GM19035 (cell line): ENCODE data around the gene EARS2.
"Not testable (repeated sequence)": the region's sequence is repeated elsewhere in the genome, so short reads cannot be mapped to it uniquely, and the experiment has no call there.

ENCODE experiments used
- ATAC-seq: cut with Tn5 transposase; IDR thresholded peaks from one replicate; pipeline ENCODE4 v1.9.1; 2021; ENCODE audit not compliant: unreplicated experiment

The EARS2 gene

GRCh38 chr16:23570992-23571632, 14.0 kb upstream of the EARS2 start:
- ATAC-seq = no peak

- no peak for ATAC-seq
Observed at GRCh38 chr16:23567602-23568001, 10.5 kb upstream of the EARS2 start.

GRCh38 chr16:23566724-23567123, 9.6 kb upstream of the EARS2 start:
- no peak for ATAC-seq

- no peak for ATAC-seq
Observed at GRCh38 chr16:23564575-23565363, 7.6 kb upstream of the EARS2 start.

GRCh38 chr16:23563186-23563585, 6.0 kb upstream of the EARS2 start:
- no peak for ATAC-seq

GRCh38 chr16:23562505-23562904, 5.4 kb upstream of the EARS2 start:
- no peak for ATAC-seq

- no peak for ATAC-seq
Observed at GRCh38 chr16:23561586-23561985, 4.4 kb upstream of the EARS2 start.

GRCh38 chr16:23557779-23558702, 891 bp upstream of the EARS2 start:
- no peak for ATAC-seq

- no peak for ATAC-seq
Observed at GRCh38 chr16:23554536-23554935, 2.6 kb downstream of the EARS2 start.

GRCh38 chr16:23552161-23552560, 5.0 kb downstream of the EARS2 start:
- no peak for ATAC-seq

- no peak for ATAC-seq
Observed at GRCh38 chr16:23549938-23550337, 7.2 kb downstream of the EARS2 start.

GRCh38 chr16:23544436-23544835, 12.7 kb downstream of the EARS2 start:
- no peak for ATAC-seq

- not testable (repeated sequence) for ATAC-seq
Observed at GRCh38 chr16:23540817-23541178, 16.4 kb downstream of the EARS2 start.

GRCh38 chr16:23539984-23540816, 16.9 kb downstream of the EARS2 start:
- ATAC-seq = no peak

GRCh38 chr16:23538919-23539278, 18.3 kb downstream of the EARS2 start:
- ATAC-seq = no peak

GRCh38 chr16:23537390-23537789, 19.8 kb downstream of the EARS2 start:
- no peak for ATAC-seq

- no peak for ATAC-seq
Observed at GRCh38 chr16:23535901-23536300, 21.2 kb downstream of the EARS2 start.

GRCh38 chr16:23534868-23535860, 22.0 kb downstream of the EARS2 start:
- no peak for ATAC-seq

- ATAC-seq = no peak
Observed at GRCh38 chr16:23532448-23532847, 24.7 kb downstream of the EARS2 start.

- ATAC-seq = no peak
Observed at GRCh38 chr16:23530062-23530461, 27.1 kb downstream of the EARS2 start.
